HG03097 (cell line): ENCODE results near the gene ZNF454.

Experiments used
- ATAC-seq: cut with Tn5 transposase; IDR thresholded peaks from one replicate; pipeline ENCODE4 v1.9.1; 2021; ENCODE audit not compliant: unreplicated experiment, low FRiP score

ZNF454 gene

GRCh38 chr5:178940569-178941360, at the start of gene ZNF454:
ZNF454 (plus strand) TSS chr5:178941198; CDS start chr5:178942792, 1,594 bp downstream.
- ATAC-seq, result no peak

- ATAC-seq, result no peak
Measured at GRCh38 chr5:178895615-178896571, 45.1 kb upstream of the ZNF454 start, which contains the start of gene ZFP2. ZFP2 (plus strand) TSS chr5:178895913; CDS start chr5:178931314, 35,401 bp downstream.

- ATAC-seq, result no peak
Measured at GRCh38 chr5:178899289-178899688, 41.7 kb upstream of the ZNF454 start.

- ATAC-seq, result no peak
Measured at GRCh38 chr5:178902849-178903248, 38.1 kb upstream of the ZNF454 start.

- no peak for ATAC-seq
Measured at GRCh38 chr5:178931846-178932760, 8.9 kb upstream of the ZNF454 start.

GRCh38 chr5:178941361-178941760, 363 bp downstream of the ZNF454 start:
- no peak for ATAC-seq

- no peak for ATAC-seq
Measured at GRCh38 chr5:178965465-178966055, 24.6 kb downstream of the ZNF454 start.

GRCh38 chr5:178981381-178981780, 40.4 kb downstream of the ZNF454 start:
- ATAC-seq, result no peak

- ATAC-seq, result no peak
Measured at GRCh38 chr5:178982941-178983340, 41.9 kb downstream of the ZNF454 start.

GRCh38 chr5:178983728-178984127, 42.7 kb downstream of the ZNF454 start:
- no peak for ATAC-seq

- no peak for ATAC-seq
Measured at GRCh38 chr5:178984145-178985072, 43.4 kb downstream of the ZNF454 start.

- ATAC-seq, result no peak
Measured at GRCh38 chr5:178986326-178986960, 45.4 kb downstream of the ZNF454 start.

- no peak for ATAC-seq
Measured at GRCh38 chr5:178988436-178989220, 47.6 kb downstream of the ZNF454 start.

GRCh38 chr5:178989311-178989710, 48.3 kb downstream of the ZNF454 start:
- ATAC-seq, result no peak

- ATAC-seq, result no peak
Measured at GRCh38 chr5:178990491-178990890, 49.5 kb downstream of the ZNF454 start.

GRCh38 chr5:178991190-178992145, 50.5 kb downstream of the ZNF454 start:
- ATAC-seq, result no peak
